NCI-H748 (cell line): Measurements from ENCODE around the gene USE1.

Source experiments
- DNase-seq: peaks from one replicate; lab custom pipeline; 2025; ENCODE audit not compliant: unreplicated experiment; lab: John Stamatoyannopoulos, UW

USE1 gene

GRCh38 chr19:17205237-17206140, 9.7 kb upstream of the USE1 start:
- DNase-seq: peak; percentile 31

DNA sequence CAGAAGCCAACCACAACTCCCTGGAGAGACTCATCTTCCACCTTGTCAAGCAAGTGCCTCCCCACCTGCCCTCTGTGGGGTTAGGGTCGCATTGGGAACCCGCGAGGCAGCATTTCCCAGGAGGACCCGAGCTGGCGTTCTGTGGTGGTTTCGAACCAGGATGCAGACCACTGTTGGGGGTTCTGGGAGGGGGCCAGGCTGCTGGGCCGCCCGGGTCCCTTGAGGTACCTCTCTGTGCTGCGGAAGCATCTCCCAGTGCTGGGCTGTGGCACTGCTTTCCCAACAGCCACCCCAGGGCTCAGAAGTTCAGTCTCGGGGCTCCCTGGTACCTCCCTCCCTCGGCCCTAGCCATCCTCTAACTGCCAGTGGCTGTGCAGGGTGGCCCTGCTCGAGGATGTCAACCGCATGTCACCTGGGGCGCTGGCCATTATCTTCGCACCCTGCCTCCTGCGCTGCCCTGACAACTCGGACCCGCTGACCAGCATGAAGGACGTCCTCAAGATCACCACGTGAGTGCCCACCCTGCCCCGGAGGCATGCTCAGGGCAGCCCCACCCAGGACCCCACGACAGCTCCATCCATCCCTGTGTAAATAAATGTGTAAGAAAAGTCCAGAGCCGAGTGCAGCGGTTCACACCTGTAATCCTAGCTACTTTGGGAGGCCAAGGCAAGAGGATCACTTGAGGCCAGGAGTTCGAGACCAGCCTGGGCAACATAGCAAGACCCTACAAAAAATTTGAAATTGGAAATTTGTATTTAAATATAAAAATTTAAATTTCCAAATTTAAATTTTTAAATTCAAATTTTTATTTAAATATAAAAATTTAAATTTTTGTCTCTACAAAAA, 8.2 kb upstream of the USE1 start:
- no peak for DNase-seq

GRCh38 chr19:17209126-17210036, 5.8 kb upstream of the USE1 start:
- peak; percentile 9 for DNase-seq

DNA sequence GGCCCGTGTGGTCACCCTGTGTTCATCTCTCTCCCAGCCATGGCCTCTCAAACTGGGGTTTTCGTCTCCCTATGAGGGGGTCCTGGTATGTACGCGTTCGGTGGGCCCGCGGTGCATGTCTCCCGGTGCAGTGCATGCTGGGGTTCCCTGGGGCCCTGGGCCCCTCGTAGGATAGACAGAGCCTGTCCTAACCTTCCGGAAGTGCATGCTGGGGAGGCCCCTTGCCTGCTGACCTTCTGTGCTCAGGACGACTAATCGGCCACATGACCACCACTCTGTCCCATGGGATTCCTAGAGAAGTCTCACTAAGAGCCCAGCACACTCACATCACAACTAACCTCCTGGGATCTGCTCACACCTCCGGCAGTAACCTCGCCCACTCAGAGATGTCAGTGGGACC, 4.9 kb upstream of the USE1 start:
- no peak for DNase-seq

GRCh38 chr19:17211547-17212446, 3.4 kb upstream of the USE1 start:
- no peak for DNase-seq

DNA sequence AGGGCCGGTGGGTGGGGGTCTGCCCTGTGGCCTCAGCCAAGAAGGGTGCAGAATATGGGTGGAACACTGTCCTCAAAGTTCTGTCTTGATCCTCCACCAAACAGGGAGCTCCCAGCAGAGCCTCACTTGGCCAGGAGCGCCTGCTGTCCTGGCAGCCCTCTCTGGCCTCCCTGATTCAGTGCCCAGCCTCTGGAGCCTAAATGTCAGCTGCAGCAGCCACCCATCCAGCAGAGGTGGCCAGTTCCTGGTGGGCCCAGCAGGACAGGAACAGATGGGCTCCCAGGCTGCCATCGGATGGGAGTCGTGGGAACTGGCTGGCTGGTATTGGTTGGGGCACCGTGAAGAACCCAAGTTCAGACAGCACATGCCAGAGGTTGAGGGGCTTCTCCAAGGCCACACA, 1.8 kb upstream of the USE1 start:
- no peak for DNase-seq

DNA sequence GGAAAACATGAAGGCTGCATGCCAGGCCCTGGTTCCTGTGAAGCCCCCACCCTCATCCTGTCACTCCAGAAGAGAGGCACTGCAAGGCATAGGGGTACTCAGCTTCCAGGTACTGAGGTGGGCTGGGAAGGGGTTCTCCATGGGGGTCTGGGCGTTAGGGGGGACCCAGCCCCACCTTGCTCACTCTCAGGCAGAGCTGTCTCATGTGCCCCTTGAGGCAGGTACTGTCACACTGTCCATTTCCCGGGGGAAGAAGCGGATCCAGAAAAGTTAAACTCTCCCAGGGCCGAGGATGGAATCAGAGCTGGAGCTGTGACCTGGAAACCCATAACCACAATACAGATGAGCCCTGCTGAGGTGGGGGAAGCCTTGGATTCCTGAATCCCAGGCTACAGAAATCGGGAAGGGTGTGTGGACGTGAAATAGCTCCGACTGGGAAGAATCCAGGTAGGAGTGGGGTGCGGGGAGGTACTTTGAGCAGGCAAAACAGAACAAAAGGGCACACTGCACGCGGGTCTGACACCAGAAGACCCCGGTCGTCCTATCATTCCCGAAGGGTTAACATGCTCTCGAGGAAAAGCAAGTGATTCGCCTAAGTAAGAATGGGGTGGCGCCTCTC, 540 bp upstream of the USE1 start:
- no peak for DNase-seq

DNA sequence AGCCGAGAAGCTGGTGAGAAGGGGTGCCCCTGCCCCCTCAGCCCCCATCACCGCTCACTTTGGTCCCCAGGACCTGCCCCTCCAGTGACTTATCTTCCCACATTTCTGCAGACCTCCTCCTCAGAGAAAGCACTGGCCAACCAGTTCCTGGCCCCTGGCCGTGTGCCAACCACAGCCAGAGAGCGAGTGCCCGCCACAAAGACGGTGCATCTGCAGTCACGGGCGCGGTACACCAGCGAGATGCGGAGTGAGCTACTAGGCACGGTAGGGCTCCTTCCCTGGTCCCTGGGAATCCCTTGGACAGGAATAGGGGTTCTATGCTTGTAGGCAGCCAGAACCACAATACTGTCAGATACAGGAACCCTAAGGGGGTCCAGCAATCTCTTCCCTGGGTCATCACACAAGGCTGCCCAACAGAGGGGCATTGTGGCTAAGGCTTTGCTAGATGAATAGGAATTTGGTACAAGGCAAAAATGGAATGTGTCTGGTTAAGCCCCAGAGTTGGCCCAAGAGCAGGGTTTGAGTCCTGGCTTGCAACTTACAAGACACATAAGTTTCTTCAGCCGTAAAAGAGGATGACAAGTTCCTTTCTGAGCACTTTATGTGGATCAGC, 1.0 kb downstream of the USE1 start:
- DNase-seq: peak; percentile 51

GRCh38 chr19:17219286-17219685, 4.1 kb downstream of the USE1 start:
- no peak for DNase-seq

DNA sequence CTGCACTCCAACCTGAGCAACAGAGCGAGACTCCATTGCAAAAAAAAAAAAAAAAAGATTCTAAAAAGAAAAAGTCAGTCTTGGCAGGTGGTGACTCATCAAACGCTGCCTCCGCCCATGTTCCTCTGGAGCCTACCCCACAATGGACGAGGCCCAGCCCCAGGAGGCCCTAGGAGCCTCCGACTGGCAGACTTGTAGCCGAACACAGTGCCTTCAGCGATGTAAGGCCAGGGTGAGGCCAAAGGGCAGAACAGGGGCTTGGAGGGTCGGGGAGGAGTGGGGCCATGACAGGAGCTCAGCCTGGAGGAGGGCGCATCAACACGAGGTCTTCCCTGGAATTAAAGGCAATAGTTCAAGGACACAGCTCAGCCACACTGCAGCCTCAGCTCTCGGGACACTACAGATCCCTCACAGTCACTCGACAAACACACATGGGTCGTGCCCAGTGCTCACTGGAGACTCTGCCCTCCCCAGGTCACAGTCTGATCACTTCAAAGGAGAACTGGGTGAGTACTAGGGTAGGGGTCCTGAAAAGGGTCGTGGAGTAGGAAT, 5.1 kb downstream of the USE1 start:
- DNase-seq: no peak

GRCh38 chr19:17225053-17225452, 9.9 kb downstream of the USE1 start:
- no peak for DNase-seq

DNA sequence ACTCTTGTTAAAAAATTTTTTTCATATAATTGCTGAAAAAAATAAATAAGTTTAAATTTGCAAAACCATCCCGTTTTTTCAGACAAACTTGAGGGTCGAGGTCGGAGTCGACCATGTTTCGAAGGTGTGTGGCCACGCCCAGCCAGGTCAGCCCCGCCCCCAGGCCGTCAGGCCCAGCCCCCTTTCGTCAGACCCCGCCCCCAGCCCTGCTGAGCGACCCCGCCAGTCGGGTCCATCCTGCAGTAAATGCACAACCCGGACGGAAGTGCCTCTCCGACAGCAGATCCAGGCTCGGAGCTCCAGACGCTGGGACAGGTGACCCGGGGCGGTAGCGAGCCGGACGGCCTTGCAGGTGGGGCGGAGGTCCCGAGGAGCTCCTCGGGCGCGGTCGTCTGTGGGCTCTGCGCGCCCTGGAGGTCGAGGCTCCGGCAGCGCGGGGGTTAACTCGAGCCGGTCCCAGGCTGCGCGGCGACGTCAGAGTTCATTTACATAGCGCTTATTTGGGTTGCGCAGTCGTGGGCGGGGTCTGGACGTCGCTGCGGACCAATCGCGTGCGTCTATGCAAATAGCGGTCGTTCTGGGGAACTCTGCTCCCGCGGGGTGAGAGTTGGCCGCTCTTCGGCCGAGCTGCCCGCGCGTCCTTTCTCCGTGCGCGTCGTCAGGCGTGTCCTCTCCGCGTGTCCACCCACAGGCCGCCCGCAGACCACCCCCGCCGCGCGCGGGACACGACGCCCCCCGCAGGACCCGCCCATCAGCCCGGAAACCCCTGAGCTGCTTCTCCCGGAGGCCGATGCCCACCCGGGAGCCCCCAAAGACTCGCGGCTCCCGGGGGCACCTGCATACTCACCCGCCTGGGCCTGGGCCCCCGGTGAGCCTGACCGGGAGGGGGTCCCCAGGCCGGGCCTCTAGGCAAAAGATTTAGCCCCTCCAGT, 11.1 kb downstream of the USE1 start, which contains the start of gene OCEL1:
Gene OCEL1 (plus strand): TSS at position 225 of the 932 bp plus-strand sequence. CDS start 22 bp downstream, at position 247.
- peak; percentile 95 for DNase-seq

GRCh38 chr19:17227798-17228367, 12.7 kb downstream of the USE1 start:
- DNase-seq: no peak

DNA sequence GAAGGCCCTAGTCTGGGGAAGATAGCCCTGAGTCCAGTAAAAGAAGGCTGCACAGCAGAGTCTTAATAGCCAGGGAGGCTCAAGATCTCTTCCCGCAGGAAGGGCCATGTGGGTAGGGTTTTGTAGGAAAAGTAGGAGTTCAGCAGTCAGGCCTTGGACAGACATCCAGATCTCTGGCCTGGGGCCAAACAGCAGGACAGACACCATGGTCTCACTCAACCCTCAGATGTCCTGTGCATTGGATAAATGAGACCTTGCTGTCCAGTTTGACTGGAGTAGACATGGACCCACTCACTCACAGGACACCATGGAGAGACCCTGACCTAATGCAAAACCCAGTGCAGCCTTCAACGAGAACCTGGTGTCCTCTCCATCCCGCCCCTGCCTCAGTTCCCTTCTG, 14.7 kb downstream of the USE1 start:
- no peak for DNase-seq

- DNase-seq: no peak
Observed at GRCh38 chr19:17232258-17232657, 17.1 kb downstream of the USE1 start.

- peak; percentile 56 for DNase-seq
Observed at GRCh38 chr19:17234911-17235299, 19.7 kb downstream of the USE1 start.

DNA sequence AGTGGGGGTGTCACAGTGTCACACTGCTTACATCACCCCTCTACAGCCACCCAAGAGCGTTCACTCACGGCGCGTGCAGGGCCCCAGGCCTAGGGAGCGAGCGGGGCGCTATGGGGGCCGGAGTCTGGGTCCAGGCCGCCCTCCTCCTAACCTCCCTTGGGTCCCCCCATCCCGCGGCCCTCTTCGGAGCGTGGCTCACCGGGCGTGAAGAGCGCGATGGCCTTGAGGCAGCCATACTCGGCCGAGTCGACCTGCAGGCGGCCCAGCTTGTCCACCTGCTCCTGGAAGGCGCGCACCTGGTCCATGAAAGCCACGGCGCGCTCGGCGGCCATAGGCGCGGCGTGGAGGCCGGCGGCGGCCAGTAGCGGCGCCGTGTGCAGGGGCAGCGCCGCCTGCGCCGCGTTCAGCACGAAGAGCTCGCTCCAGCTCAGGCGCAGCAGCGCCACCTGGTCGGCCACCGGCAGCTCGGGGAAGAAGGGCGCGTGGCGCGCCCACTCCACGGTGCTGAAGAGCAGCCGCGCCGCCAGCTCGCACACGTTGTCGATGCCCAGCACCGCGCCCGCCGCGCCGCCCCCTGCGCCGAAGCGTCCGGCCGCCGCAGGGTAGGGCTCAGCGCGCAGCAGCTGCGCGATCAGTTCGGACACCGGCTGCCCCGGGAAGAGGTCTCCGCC, 20.3 kb downstream of the USE1 start:
- DNase-seq: peak; percentile 79
